ENCODE data around the gene MKS1. TPM values are rescaled to one million over a fixed set of nuclear protein-coding genes. Genes with fewer than 3 reads are reported as not detected.

MKS1 gene
- total RNA-seq, 1 donor from 2014 or later: 20.1 TPM

DNA sequence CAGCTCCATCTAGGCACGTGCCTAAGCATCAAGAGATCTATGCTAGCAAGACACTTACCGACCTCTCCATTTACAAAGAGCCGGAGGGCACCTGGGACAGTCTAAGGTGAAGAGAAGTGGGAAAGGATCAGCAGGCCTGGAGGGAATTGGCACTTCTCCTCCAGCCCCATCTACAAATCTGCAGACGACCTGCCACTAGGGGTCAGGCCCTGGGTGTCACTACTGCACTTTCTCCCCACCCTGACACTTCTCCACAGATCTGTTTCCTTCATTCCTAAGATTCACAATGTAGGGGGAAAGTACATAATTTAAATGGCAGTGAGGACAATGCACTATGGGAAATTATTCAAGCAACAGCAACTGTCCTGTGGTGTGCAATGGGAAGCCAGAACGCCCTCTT lies 8.1 kb downstream of the MKS1 start:
- H3K36me3 ChIP-seq: peaks cover 75% of the 10 kb centered on the region
- no peaks in the 10 kb centered on the region for H3K27me3 ChIP-seq (ENCODE audit: low read depth)
- H3K4me1 ChIP-seq: no peaks in the 10 kb centered on the region
- TF ChIP-seq, protein P1, sequence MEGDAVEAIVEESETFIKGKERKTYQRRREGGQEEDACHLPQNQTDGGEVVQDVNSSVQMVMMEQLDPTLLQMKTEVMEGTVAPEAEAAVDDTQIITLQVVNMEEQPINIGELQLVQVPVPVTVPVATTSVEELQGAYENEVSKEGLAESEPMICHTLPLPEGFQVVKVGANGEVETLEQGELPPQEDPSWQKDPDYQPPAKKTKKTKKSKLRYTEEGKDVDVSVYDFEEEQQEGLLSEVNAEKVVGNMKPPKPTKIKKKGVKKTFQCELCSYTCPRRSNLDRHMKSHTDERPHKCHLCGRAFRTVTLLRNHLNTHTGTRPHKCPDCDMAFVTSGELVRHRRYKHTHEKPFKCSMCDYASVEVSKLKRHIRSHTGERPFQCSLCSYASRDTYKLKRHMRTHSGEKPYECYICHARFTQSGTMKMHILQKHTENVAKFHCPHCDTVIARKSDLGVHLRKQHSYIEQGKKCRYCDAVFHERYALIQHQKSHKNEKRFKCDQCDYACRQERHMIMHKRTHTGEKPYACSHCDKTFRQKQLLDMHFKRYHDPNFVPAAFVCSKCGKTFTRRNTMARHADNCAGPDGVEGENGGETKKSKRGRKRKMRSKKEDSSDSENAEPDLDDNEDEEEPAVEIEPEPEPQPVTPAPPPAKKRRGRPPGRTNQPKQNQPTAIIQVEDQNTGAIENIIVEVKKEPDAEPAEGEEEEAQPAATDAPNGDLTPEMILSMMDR (IDR thresholded peaks at IDR 0.05): no peak
- no peaks in the 10 kb centered on the region for H3K9me3 ChIP-seq
- DNase-seq (no peak), ATAC-seq (no peak)
- no peak overlapping the region for H3K27ac ChIP-seq
- intact Hi-C loops (cut with DNase I): no loop called here
- no peak overlapping the region for H3K4me3 ChIP-seq

DNA sequence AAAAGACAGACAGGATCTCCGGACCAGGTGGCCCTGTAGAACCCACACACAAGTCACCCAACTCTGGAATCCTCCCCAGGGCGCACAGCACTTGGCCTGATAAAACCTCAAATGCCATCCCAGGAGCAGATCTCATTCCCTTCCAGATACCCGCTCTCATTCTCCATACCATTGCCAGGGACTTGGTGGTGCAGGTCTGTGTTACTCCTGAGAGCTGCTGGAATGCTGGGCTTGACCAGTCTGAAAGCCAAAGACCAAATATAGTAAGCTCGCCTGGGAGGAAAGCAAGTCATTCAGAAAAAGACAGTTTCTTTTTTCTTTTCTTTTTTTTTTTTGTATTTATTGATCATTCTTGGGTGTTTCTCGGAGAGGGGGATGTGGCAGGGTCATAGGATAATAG lies 10.7 kb downstream of the MKS1 start:
- TF ChIP-seq, protein P1 (IDR thresholded peaks at IDR 0.05): no peak
- no peaks in the 10 kb centered on the region for H3K4me1 ChIP-seq
- no peaks in the 10 kb centered on the region for H3K9me3 ChIP-seq
- ATAC-seq: peak in 1 of 2 donors; percentile 69
- H3K27ac ChIP-seq: peak overlapping the region; percentile 24
- H3K4me3 ChIP-seq: no peak overlapping the region
- intact Hi-C loops (cut with DNase I): no loop called here
- H3K36me3 ChIP-seq: peaks cover 55% of the 10 kb centered on the region
- no peak for DNase-seq
- H3K27me3 ChIP-seq (ENCODE audit: low read depth): no peaks in the 10 kb centered on the region

DNA sequence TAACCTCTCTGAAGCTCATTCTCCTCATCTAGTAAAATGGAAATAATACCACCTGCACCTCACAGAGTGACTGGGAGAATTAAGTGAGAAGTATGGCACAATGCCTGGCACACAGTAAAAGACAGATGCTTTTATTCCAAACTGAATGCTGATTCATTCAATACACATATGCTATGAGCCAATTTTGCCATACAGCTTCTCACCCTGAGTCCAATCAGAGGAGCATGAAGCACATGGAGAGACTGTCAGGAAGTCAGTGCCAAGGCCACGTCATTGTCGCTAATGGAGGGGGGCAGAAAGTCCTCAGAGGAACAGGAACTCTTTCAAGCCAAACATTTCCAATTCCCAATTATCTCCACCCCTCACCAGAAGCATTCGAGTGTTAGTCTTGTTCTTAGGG lies 11.6 kb downstream of the MKS1 start:
- DNase-seq: no peak
- no peak for ATAC-seq
- Histone ChIP-seq H3K27ac (no peak overlapping the region), H3K36me3 (peaks cover 46% of the 10 kb centered on the region), H3K4me1 (no peaks in the 10 kb centered on the region), H3K27me3 (ENCODE audit: low read depth) (no peaks in the 10 kb centered on the region), H3K4me3 (no peak overlapping the region), H3K9me3 (no peaks in the 10 kb centered on the region)
- TF ChIP-seq, protein P1 (IDR thresholded peaks at IDR 0.05): no peak
- intact Hi-C loops (cut with DNase I): no loop called here

DNA sequence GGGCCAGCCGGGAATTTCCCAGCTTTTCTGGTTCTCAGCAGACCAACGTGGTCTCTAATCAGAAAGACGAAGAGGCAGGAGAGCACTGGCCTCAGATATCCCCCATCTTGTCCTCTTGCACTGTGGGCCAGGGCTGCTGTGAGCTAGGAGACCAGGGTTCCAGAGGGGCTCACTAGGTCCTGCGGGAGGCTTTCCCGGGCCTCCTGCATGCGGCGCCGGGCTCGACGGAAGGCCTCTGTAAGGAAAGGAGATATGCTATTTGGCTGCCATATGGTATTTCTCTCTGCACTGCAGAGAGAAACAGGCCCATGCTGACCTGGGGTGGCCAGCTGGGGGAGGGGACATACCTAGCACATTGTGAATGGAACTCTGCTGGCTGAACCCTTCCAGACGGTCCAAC lies 13.1 kb downstream of the MKS1 start:
- Histone ChIP-seq H3K9me3 (no peaks in the 10 kb centered on the region), H3K36me3 (peaks cover 31% of the 10 kb centered on the region), H3K27ac (no peak overlapping the region), H3K27me3 (ENCODE audit: low read depth) (no peaks in the 10 kb centered on the region), H3K4me1 (no peaks in the 10 kb centered on the region), H3K4me3 (no peak overlapping the region)
- intact Hi-C loops (cut with DNase I): no loop called here
- ATAC-seq (no peak), DNase-seq (no peak)
- TF ChIP-seq, protein P1 (IDR thresholded peaks at IDR 0.05): no peak

DNA sequence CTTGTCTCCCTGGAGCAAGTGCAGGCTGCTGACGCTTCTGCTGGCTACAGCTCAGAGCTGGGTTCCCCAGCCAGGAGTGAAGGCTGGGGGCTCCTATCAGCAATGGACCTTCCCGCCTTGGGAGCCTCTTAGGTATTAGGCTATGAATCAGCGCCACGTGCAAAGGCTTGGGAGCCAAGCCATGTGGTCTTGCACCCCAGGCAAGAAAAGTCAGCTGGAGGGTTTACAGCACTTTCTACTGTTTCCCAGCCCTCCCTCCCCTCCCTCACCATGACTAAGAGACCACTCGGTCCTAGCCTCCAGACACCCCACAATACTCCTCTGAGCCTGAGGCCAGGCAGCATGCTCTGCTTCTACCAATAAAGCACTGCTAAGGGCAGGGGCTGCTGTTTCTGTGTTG lies 14.3 kb downstream of the MKS1 start:
- no peak for ATAC-seq
- intact Hi-C loops (cut with DNase I): no loop called here

More for the DNA sequence above, 14.3 kb downstream of the MKS1 start:
- Histone ChIP-seq H3K36me3 (peaks cover 20% of the 10 kb centered on the region), H3K27me3 (ENCODE audit: low read depth) (no peaks in the 10 kb centered on the region), H3K9me3 (no peaks in the 10 kb centered on the region), H3K4me3 (no peak overlapping the region), H3K4me1 (no peaks in the 10 kb centered on the region), H3K27ac (no peak overlapping the region)
- TF ChIP-seq, protein P1 (IDR thresholded peaks at IDR 0.05): no peak
- DNase-seq: no peak

Data from lower lobe of right lung (tissue), 2 donors.